ENCODE measurements around the gene EXT2. TPM values are rescaled to one million over a fixed set of nuclear protein-coding genes. Genes with fewer than 3 reads are reported as not detected.

EXT2 gene
- total and polyA plus RNA-seq, 10 of the 15 experiments (the other 5 are each of a cell fraction or from before 2014, with no cell fraction given), result 3.8 to 31.4 (median 17.9) TPM

DNA sequence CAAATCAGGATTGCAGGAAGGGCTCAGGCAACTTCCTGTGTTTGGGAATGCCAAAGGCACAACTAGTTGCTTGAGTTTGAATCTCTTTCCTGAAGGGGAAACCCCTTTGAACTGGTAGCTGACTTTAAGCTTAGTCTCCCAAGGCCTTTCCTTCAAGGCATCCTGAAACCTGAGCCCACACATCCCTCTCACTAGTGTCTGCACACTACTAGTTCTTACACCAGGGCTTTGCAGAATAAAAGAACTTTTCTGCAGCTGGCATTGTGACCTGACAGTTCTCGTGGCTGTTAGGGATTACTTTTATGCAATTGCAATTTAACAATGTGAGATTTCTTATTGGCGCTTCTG, 95.4 kb downstream of the EXT2 start (continued):
- TF ChIP-seq, protein P1, sequence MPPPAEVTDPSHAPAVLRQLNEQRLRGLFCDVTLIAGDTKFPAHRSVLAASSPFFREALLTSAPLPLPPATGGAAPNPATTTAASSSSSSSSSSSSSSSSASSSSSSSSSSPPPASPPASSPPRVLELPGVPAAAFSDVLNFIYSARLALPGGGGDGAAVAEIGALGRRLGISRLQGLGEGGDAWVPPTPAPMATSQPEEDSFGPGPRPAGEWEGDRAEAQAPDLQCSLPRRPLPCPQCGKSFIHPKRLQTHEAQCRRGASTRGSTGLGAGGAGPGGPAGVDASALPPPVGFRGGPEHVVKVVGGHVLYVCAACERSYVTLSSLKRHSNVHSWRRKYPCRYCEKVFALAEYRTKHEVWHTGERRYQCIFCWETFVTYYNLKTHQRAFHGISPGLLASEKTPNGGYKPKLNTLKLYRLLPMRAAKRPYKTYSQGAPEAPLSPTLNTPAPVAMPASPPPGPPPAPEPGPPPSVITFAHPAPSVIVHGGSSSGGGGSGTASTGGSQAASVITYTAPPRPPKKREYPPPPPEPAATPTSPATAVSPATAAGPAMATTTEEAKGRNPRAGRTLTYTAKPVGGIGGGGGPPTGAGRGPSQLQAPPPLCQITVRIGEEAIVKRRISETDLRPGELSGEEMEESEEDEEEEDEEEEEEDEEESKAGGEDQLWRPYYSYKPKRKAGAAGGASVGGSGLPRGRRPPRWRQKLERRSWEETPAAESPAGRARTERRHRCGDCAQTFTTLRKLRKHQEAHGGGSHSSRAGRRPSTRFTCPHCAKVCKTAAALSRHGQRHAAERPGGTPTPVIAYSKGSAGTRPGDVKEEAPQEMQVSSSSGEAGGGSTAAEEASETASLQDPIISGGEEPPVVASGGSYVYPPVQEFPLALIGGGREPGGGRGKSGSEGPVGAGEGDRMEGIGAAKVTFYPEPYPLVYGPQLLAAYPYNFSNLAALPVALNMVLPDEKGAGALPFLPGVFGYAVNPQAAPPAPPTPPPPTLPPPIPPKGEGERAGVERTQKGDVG (CRISPR knock-in tag; IDR thresholded peaks at IDR 0.05), result no peak

DNA sequence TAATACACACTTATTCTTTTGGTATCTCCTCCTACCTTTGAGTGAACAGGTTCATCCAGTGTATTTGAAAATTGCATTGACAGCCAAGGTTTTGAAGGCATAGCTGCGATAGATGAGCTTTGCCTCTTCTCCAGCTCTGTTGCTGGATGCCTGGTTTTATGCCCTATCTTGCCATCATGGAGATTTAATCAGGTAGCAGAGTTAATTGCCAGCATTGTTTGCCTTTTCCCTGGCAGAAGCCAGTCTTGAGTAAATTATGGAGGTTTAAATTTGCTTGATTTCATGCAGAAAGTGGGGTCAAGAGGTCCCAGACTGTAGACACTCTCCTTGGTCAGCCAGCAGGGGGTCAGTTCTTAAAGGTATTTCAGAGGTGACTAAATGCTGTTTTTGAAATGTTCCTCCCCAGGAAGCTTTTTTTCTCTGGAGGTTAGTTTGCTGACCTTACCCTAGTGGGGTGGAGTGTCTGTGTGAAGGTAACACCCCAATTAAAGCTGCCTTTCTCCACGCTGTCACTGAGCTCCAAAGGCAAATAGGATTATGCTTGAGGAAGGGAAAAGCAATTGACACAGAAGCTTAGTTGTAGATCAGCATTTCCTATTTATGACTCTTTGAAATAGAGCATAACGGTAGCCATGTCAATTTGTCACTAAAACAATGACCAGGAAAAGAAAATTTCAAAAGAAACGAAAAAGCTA, 96.0 kb downstream of the EXT2 start:
- H4K20me1 ChIP-seq (ENCODE audit: control insufficient read depth, insufficient read depth), result no peaks in the 10 kb centered on the region
- RAD21 ChIA-PET (ENCODE audit: unreplicated experiment), result no interaction called here
- in situ Hi-C loops (cut with MboI) (no loop called here), intact Hi-C loops (cut with micrococcal nuclease; ENCODE audit: unreplicated experiment) (no loop called here)
- BruUV-seq (replicated peaks), result no TSS peak
- TF ChIP-seq SREBF1 (IDR thresholded peaks at IDR 0.05; ENCODE audit: low read length) (no peak), YBX1 (IDR thresholded peaks at IDR 0.05) (no peak), NR2C2 (IDR thresholded peaks at IDR 0.05; ENCODE audit: borderline replicate concordance, control insufficient read depth, insufficient read length, low read depth) (no peak), MTA3 (IDR thresholded peaks at IDR 0.05; ENCODE audit: borderline replicate concordance, low read length) (no peak), RELA (IDR thresholded peaks at IDR 0.05; ENCODE audit: borderline replicate concordance, partially characterized antibody) (no peak), SPI1 (IDR thresholded peaks at IDR 0.05; ENCODE audit: borderline replicate concordance, insufficient read depth, low read depth, low read length) (no peak), SUZ12 (IDR thresholded peaks at IDR 0.05; ENCODE audit: unreplicated experiment) (no peak)
- TF ChIP-seq, protein P2, sequence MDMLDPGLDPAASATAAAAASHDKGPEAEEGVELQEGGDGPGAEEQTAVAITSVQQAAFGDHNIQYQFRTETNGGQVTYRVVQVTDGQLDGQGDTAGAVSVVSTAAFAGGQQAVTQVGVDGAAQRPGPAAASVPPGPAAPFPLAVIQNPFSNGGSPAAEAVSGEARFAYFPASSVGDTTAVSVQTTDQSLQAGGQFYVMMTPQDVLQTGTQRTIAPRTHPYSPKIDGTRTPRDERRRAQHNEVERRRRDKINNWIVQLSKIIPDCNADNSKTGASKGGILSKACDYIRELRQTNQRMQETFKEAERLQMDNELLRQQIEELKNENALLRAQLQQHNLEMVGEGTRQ (IDR thresholded peaks at IDR 0.05; ENCODE audit: borderline replicate concordance, low read depth, low read length), result no peak
- TF ChIP-seq, protein P3, sequence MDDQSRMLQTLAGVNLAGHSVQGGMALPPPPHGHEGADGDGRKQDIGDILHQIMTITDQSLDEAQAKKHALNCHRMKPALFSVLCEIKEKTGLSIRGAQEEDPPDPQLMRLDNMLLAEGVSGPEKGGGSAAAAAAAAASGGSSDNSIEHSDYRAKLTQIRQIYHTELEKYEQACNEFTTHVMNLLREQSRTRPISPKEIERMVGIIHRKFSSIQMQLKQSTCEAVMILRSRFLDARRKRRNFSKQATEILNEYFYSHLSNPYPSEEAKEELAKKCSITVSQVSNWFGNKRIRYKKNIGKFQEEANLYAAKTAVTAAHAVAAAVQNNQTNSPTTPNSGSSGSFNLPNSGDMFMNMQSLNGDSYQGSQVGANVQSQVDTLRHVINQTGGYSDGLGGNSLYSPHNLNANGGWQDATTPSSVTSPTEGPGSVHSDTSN (IDR thresholded peaks at IDR 0.05; ENCODE audit: insufficient replicate concordance, low read depth, low read length), result no peak
- H3K9ac ChIP-seq (ENCODE audit: control insufficient read depth, insufficient read depth, low read length), result no peak overlapping the region
- no peaks in the 10 kb centered on the region for H3K79me2 ChIP-seq (ENCODE audit: control insufficient read depth, insufficient read depth, low read length)
- no peak overlapping the region for H2AFZ ChIP-seq (ENCODE audit: control insufficient read depth, low read depth, low read length)
- H3K4me3 ChIP-seq, result no peak overlapping the region
- H3K4me1 ChIP-seq (ENCODE audit: control insufficient read depth, insufficient read depth, low read length), result no peaks in the 10 kb centered on the region
- no peak overlapping the region for H3K27ac ChIP-seq (ENCODE audit: control insufficient read depth, insufficient read depth)
- 89% methylated on average over 4 of the region's 4 CpGs for WGBS (ENCODE audit: insufficient coverage, insufficient replicate concordance, low lambda C conversion rate, missing lambda C conversion rate)
- FAIRE-seq (no peak), ATAC-seq (no peak), DNase-seq (ENCODE audit: low read depth, low spot score) (no peak)
- no peak overlapping the region for H3K4me2 ChIP-seq (ENCODE audit: control insufficient read depth, insufficient read depth)
- SMC1A ChIA-PET (ENCODE audit: uncharacterized antibody, unreplicated experiment), result interaction anchor here (1.4 kb wide), 1 partner anchor 19 kb away, joined by 3 read pairs; no protein-coding TSS in a partner anchor
- peaks cover 6% of the 10 kb centered on the region; the same call in 2 of the 3 replicates for H3K9me3 ChIP-seq (replicated peaks; ENCODE audit: control insufficient read depth, insufficient read depth, low read length)
- CTCF ChIA-PET, result interaction anchor here (1.2 kb wide), 1 partner anchor 12 kb away, joined by 5 read pairs; no protein-coding TSS in a partner anchor
- POLR2A ChIA-PET, result no interaction called here
- H3K36me3 ChIP-seq (ENCODE audit: control insufficient read depth in 2 of 2, insufficient read depth in 2 of 2, low read length in 1 of 2), result no peaks in the 10 kb centered on the region
- no peaks in the 10 kb centered on the region for H3K27me3 ChIP-seq (replicated peaks in 1 of 2; ENCODE audit: control insufficient read depth in 2 of 2, insufficient read depth in 2 of 2, low read length in 1 of 2)

Measured in GM12878 (cell line).